Activated naive CD8-positive, alpha-beta T cell treated with anti-CD3 and anti-CD28 coated beads for 36 hours (primary cell): ENCODE results near the gene CEP83. TPM values are rescaled to one million over a fixed set of nuclear protein-coding genes. Genes with fewer than 3 reads are reported as not detected.
"Not testable (repeated sequence)": the region's sequence is repeated elsewhere in the genome, so short reads cannot be mapped to it uniquely, and the experiment has no call there.

ENCODE experiments used
- DNase-seq: peaks from one replicate; pipeline ENCODE4 v3.0.0; 2021
- H3K27ac Mint-ChIP-seq: one replicate; pipeline ENCODE4 v1.8.0; 2022; ENCODE audit warnings: mild to moderate bottlenecking, moderate library complexity, mixed read lengths
- H3K27me3 Mint-ChIP-seq: one replicate; pipeline ENCODE4 v1.8.0; 2022; ENCODE audit warnings: mild to moderate bottlenecking, mixed read lengths
- H3K36me3 Mint-ChIP-seq: one replicate; pipeline ENCODE4 v1.8.0; 2021; ENCODE audit warnings: mild to moderate bottlenecking, mixed read lengths
- H3K4me1 Mint-ChIP-seq: one replicate; pipeline ENCODE4 v1.8.0; 2021; ENCODE audit warnings: mixed read lengths
- H3K4me3 Mint-ChIP-seq: one replicate; pipeline ENCODE4 v1.8.0; 2022; ENCODE audit warnings: mild to moderate bottlenecking, moderate library complexity, mixed read lengths
- H3K9me3 Mint-ChIP-seq: one replicate; pipeline ENCODE4 v1.8.0; 2022; ENCODE audit warnings: mixed read lengths
- total RNA-seq, 2 experiments: library from RNA; stranded (reverse); gene quantifications; one replicate each; pipeline ENCODE4 v1.2.3, GENCODE V29; 2021

The CEP83 gene
- total RNA-seq, 2 experiments from 2014 or later = 16.3 to 20.8 TPM

DNA sequence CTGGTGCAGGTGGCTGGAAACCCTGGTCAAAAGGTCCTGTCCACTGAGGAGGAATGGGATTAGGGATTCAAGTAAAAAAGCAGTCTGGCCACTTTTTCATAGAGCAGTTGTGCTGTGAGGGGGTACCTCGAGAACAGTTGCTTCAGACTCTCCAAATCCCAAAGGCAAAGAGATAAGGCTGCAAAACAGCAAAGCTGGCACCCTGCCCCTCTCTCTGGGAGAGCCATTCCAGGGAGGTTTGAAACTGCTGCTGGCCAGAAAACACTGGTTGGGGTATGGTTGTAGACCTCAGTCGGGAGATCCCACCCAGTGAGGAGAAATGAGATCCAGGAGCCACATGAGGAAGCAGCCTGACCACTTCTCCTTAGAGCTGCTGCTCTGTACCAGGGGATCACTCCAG is 137.3 kb downstream of the CEP83 start:
- Mint-ChIP-seq H3K4me3 (no peak overlapping the region), H3K9me3 (peaks cover 42% of the 10 kb centered on the region), H3K27me3 (no peaks in the 10 kb centered on the region), H3K36me3 (peaks cover 84% of the 10 kb centered on the region), H3K4me1 (peaks cover 3% of the 10 kb centered on the region), H3K27ac (no peak overlapping the region)
- no peak for DNase-seq

DNA sequence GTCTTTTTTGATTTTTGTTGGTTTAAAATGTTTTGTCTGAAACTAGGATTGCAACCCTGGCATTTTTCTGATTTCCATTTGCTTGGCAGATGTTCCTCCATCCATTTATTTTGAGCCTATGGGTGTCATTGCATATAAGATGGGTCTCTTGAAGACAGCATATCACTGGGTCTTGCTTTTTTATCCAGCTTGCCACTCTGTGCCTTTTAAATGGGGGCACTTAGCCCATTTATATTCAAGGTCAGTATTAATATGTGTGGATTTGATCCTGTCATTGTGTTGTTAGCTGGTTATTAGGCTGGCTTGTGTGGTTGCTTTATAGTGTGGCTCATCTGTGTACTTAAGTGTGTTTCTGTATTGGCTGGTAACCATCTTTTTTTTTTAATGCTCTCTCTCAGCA is 139.6 kb downstream of the CEP83 start:
- Mint-ChIP-seq H3K27ac (no peak overlapping the region), H3K27me3 (no peaks in the 10 kb centered on the region), H3K9me3 (peaks cover 50% of the 10 kb centered on the region), H3K4me3 (no peak overlapping the region), H3K36me3 (peaks cover 67% of the 10 kb centered on the region), H3K4me1 (peaks cover 3% of the 10 kb centered on the region)
- DNase-seq = no peak

DNA sequence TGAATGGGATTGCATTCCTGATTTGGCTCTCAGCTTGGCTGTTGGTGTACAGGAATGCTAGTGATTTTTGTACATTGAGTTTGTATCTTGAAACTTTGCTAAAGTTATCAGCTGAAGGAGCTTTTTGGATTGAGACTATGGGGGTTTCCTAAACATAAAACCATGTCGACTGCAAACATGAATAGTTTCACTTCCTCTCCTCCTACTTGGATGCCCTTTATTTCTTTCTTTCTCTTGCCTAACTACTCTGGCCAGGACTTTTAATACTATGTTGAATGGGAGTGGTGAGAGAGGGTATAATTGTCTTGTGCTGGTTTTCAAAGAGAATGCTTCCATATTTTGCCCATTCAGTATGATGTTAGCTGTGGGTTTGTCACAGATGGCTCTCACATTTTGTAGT is 141.5 kb downstream of the CEP83 start:
- peaks cover 58% of the 10 kb centered on the region for H3K36me3 Mint-ChIP-seq

DNA sequence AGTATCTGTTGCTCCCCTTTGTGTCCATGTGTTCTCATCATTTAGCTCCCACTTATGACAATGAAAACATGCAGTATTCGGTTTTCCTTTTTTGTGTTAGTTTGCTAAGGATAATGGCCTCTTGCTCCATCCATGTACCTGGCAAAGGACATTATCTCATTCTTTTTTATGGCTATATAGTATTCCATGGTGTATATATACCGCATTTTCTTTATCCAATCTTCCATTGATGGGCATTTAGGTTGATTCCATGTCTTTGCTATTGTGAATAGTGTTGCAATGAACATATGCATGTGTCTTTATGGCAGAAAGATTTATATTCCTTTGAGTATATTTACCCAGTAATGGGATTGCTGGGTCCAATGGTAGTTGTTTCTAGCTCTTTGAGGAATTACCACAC is 143.1 kb downstream of the CEP83 start:
- not testable (repeated sequence) for H3K27me3 Mint-ChIP-seq, H3K27ac Mint-ChIP-seq, H3K4me3 Mint-ChIP-seq, DNase-seq, H3K4me1 Mint-ChIP-seq
- peaks cover 50% of the 10 kb centered on the region for H3K9me3 Mint-ChIP-seq
- H3K36me3 Mint-ChIP-seq = peaks cover 50% of the 10 kb centered on the region

More for the DNA sequence above, 141.5 kb downstream of the CEP83 start:
- DNase-seq = no peak
- peaks cover 3% of the 10 kb centered on the region for H3K4me1 Mint-ChIP-seq
- no peak overlapping the region for H3K27ac Mint-ChIP-seq
- H3K27me3 Mint-ChIP-seq = no peaks in the 10 kb centered on the region
- peaks cover 52% of the 10 kb centered on the region for H3K9me3 Mint-ChIP-seq
- no peak overlapping the region for H3K4me3 Mint-ChIP-seq

DNA sequence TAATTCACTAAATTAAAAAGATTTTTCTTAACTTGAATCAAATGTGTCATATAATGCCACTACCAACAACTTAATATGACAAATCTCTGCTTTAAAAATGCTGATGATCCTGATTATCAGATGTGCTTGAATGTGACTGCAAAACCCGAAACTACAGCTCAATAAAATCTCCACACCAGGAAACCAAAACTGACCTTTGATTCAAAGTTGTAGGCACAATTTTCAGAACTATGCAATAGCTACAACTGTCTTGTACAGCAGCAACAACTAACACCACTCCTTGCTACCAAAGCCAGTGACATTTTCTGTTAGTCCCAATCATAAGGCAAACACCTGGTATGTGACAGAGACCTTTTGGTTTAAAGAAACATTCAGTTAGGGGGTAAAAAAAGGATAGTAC is 147.3 kb downstream of the CEP83 start:
- H3K4me1 Mint-ChIP-seq = peaks cover 6% of the 10 kb centered on the region
- no peak overlapping the region for H3K4me3 Mint-ChIP-seq
- H3K27me3 Mint-ChIP-seq = no peaks in the 10 kb centered on the region
- H3K27ac Mint-ChIP-seq = no peak overlapping the region
- peaks cover 11% of the 10 kb centered on the region for H3K9me3 Mint-ChIP-seq
- H3K36me3 Mint-ChIP-seq = peaks cover 33% of the 10 kb centered on the region
- no peak for DNase-seq

DNA sequence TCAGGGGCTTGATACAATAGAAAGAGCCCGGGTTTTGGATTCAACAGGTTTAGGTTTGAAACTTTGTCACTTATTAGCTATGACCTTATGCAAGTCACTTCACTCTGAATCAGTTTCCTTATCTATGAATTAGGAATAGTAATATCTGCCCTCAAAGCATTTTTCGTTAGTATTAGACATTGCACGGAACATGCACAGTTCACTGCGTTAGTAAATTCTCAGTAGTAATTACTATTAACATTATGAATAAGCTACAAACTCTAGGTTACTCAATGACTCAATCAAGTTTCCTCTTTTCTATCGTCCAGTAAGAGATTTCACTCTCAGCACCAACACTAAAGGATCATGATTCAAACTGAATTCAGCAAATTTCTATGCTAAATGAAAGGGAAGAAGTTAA is 150.3 kb downstream of the CEP83 start:
- Mint-ChIP-seq H3K27me3 (no peaks in the 10 kb centered on the region), H3K9me3 (no peaks in the 10 kb centered on the region), H3K4me3 (no peak overlapping the region), H3K27ac (no peak overlapping the region), H3K4me1 (peaks cover 26% of the 10 kb centered on the region), H3K36me3 (peaks cover 47% of the 10 kb centered on the region)
- no peak for DNase-seq

DNA sequence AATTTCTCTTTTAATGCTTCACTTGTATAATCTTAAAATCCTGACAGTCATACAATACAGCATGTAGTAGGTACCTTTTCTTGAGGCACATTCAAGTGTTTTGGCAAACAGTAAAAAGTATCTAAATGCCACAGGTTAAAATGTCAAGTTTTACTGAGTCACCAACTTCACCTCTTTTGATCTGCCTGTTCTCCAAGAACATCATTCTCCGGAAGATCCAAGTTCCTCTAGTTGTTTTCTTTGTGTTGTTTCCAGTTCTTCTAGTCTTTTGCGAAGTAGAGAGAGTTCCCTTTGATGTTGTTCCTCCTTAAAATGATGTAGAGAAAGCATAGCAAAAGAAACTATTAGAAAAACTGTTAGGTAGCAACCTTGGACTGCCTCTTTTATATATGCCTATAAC is 151.1 kb downstream of the CEP83 start:
- Mint-ChIP-seq H3K9me3 (no peaks in the 10 kb centered on the region), H3K27ac (no peak overlapping the region), H3K4me1 (peaks cover 29% of the 10 kb centered on the region), H3K36me3 (peaks cover 47% of the 10 kb centered on the region), H3K27me3 (no peaks in the 10 kb centered on the region), H3K4me3 (no peak overlapping the region)
- no peak for DNase-seq

DNA sequence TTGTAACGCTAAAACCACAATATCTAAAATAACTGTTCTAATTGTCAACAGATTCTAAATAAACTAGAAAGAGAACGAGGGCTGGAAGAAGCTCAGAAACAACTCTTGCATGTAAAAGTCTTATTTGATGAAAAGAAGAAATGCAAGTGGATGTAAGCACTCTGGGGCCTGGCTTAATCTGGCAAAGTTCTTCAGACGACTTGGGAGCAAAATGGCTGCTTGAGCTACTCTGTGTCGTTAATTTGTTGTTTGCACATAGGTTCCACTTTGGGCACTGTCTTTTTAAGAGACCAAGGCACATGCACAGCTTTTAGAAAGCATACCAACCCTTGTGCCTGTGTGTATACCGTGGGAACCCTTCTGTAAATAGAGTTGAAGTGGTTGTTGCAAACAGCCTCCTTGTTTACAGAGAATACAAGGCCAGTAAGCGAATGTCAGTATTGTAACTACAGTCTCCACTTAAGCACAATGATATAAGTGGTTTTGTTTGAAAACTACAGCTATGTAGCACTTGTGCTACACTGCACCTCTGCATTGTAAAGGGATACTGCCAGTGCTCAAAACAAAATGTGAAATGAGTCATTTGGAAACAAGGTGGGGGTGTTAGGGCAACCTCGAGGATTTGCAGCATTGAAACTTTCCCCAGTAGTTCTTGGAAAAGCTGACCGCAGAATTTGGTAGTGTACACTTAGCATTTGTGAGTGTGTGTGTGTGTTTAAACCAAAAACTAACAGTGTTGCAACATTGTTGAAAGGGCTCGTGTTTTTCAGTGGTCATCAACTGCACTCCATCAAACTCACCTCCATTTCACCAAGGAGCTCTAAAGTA is 154.3 kb downstream of the CEP83 start:
- H3K4me1 Mint-ChIP-seq = peaks cover 30% of the 10 kb centered on the region
- H3K27ac Mint-ChIP-seq = peak overlapping the region; percentile 65
- H3K9me3 Mint-ChIP-seq = no peaks in the 10 kb centered on the region
- H3K36me3 Mint-ChIP-seq = peaks cover 47% of the 10 kb centered on the region
- DNase-seq = peak; percentile 59
- H3K27me3 Mint-ChIP-seq = no peaks in the 10 kb centered on the region
- H3K4me3 Mint-ChIP-seq = no peak overlapping the region

DNA sequence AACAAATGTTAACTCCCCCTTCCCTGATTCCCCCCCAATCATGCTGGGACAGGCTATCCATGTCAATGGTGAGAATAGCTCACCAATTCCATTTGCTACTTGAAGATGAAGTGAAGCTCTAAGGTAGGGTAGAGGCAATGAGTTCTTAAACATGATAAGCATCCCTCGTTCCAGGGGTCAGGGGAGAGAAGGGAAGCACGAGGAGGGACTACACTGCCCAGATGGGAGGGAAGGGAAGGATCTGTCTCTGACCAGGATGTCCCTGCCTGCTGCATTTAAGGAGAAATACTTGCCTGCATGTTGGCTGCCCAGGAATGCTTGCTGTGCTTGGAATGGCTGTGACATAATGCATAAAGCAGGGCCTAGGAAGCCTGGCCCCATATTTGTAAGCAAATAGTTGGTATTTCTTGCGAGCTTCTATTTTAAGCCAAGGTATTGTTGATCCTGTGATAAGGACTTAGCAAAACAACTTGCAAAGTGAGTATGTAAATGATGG is 155.1 kb downstream of the CEP83 start:
- Mint-ChIP-seq H3K9me3 (no peaks in the 10 kb centered on the region), H3K27me3 (no peaks in the 10 kb centered on the region), H3K4me1 (peaks cover 28% of the 10 kb centered on the region), H3K4me3 (no peak overlapping the region), H3K27ac (no peak overlapping the region), H3K36me3 (peaks cover 53% of the 10 kb centered on the region)
- DNase-seq = no peak

DNA sequence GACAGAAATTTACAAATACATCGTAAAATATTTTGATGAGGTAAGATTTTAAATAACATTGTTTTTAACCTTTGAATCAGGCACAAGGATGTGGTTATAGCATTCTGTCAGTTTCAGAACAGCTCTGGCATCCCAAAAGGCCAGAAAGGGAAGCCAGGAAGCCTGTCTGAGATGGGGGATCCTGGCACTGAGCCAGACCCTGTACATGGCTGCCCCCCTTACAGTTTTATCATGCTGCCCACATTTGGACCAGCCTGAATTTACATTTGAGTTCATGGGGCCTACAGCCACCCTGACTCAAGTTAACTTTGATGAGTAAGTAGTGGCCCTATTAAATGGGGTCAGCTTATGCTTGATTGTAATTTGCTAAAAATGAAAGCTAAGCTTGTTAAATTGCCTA is 155.7 kb downstream of the CEP83 start:
- DNase-seq = no peak
- Mint-ChIP-seq H3K27ac (no peak overlapping the region), H3K36me3 (peaks cover 52% of the 10 kb centered on the region), H3K4me1 (peaks cover 28% of the 10 kb centered on the region), H3K9me3 (no peaks in the 10 kb centered on the region), H3K4me3 (no peak overlapping the region), H3K27me3 (no peaks in the 10 kb centered on the region)

DNA sequence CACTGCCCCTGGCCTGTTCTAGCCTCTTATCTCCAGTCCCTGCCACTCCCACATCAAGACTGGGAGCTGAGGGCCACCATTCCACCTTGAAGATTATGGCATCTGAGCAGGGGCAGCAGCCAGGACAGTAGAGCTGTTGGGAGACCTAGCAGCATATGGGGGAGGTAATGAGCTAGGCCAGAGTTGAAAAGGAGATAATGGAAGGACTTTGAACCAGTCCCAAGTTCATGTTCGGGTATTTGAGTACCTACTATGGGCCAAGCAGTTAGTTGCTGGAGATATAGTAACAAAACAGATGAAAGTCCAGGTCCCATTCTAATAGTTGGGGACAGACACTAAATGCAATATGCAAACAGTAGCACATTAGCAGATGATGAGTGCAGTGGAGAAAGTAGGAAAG is 159.8 kb downstream of the CEP83 start:
- H3K27ac Mint-ChIP-seq = no peak overlapping the region
- no peak overlapping the region for H3K4me3 Mint-ChIP-seq
- H3K27me3 Mint-ChIP-seq = no peaks in the 10 kb centered on the region
- H3K4me1 Mint-ChIP-seq = peaks cover 9% of the 10 kb centered on the region
- H3K36me3 Mint-ChIP-seq = peaks cover 53% of the 10 kb centered on the region
- H3K9me3 Mint-ChIP-seq = no peaks in the 10 kb centered on the region
- DNase-seq = no peak

DNA sequence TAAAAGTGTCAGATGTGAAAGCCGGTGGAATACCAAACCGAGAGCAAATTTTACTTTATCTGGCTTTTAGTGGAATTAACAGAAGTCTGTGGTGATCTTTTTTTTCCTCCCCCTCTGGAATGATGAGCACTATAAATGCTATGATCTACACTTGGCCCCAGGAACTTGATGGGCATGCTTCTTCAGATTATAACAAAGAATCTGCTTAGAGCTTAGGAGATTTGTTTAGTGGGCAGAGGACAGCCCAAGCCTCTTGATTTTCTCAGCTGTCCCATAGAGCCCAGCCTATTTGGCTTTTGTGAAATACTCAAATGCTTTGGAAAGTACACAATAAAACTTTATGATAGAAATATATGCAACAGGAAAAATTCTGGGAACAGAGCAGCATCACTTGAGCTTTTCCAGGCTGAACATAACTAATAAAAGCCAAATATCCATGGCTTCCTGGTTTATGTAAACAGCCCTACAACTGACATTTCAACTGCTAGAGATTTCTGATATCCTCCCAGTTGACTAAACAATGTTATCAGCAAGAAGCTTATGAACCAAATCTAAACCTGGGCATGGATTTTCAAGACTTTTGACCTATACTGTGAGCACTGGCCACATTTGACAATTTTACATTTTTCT is 161.7 kb downstream of the CEP83 start:
- Mint-ChIP-seq H3K4me3 (no peak overlapping the region), H3K27me3 (no peaks in the 10 kb centered on the region), H3K36me3 (peaks cover 44% of the 10 kb centered on the region), H3K4me1 (no peaks in the 10 kb centered on the region), H3K27ac (peak overlapping the region; percentile 26), H3K9me3 (no peaks in the 10 kb centered on the region)
- no peak for DNase-seq

DNA sequence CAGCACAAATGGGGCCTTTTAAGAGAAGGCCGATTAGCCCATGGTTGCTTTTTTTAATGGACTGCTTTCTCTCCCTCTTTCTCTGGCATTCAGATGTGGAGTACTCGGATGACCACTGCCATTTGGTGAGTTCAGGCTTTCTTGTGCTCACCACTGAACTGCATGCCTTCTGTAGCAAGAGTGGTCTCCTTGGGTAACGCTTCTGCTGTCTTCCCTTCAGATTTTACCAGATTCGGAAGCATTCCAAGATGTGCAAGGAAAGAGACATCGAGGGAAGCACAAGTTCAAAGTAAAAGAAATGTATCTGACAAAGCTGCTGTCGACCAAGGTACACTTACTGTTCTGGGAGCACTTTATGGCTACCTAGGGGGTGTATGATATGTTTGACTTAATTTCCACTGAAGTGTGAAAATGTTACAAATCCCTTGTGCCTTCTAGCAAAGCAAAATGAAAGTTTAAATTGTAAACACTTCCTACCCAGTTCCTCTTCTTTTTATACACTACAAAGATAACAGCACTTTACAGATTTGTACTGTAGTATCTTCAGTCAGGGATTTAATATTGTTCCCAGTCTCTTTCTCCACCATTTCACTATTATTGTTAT is 162.5 kb downstream of the CEP83 start:
- no peak overlapping the region for H3K27ac Mint-ChIP-seq
- no peak for DNase-seq
- H3K4me1 Mint-ChIP-seq = no peaks in the 10 kb centered on the region
- H3K4me3 Mint-ChIP-seq = no peak overlapping the region
- peaks cover 38% of the 10 kb centered on the region for H3K36me3 Mint-ChIP-seq
- H3K9me3 Mint-ChIP-seq = no peaks in the 10 kb centered on the region
- H3K27me3 Mint-ChIP-seq = no peaks in the 10 kb centered on the region

DNA sequence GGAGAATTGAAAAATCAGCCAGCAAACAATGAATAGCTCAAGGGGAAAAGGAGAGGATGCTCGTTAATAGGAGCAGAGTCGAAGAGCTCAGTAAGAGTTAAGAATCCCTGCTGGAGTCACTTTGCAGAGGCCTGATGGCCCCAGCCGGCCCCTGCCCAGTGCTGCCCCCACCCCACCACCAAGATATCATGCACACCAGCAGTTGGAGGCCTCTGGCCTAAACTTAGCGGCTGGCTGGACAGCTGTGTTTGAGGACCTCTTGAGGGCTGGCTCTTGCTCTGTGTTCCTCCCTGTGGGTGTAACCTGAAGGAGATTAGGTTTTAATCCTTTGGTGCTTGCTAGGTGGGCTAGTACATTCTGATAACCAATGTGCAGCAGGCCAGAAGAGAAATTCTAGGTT is 169.3 kb downstream of the CEP83 start:
- Mint-ChIP-seq H3K9me3 (no peaks in the 10 kb centered on the region), H3K4me1 (no peaks in the 10 kb centered on the region), H3K36me3 (peaks cover 4% of the 10 kb centered on the region), H3K27ac (no peak overlapping the region), H3K27me3 (no peaks in the 10 kb centered on the region), H3K4me3 (no peak overlapping the region)
- DNase-seq = no peak

DNA sequence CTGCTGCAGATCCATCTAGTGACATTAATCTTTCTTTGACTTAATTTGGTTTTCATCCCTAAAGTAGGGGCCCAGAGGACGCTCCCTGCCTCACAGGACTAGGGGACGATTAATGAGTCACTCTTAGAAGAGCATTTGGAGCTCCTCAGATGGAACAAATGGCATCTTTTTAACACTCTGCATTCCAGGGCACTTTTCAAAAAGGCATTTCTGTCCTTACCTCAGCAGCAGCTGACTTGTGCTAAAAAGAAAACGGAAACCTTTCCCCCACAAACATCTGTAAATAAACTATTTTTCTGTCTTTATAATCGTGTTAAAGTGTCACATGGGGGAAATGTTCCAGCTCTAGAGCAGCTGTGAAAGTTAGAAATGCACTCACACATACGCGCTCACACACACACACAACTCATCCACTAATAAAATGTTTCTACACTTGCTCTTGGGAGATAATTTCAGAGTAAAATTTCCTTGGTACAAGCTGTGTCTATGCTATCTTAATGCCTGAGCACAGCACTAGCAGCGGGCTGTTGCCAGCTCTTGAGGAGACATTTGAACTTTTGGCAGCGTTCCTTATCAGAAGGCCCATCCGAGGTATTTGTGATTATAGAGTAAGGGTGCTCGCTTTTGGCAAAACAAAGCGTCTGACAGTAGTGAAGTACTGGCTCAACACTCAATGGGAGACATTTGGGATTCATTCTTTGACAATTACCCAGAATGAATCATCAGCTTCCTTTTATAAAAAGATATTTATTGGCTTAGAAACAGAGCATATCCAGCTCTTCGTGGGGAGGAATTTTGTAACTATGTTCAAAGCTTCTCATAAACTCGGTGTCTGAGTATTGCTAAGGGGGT is 170.0 kb downstream of the CEP83 start:
- Mint-ChIP-seq H3K27me3 (no peaks in the 10 kb centered on the region), H3K9me3 (no peaks in the 10 kb centered on the region), H3K27ac (no peak overlapping the region), H3K36me3 (peaks cover 4% of the 10 kb centered on the region), H3K4me1 (no peaks in the 10 kb centered on the region), H3K4me3 (no peak overlapping the region)
- DNase-seq = no peak
